Measurements from ENCODE around the gene STX5. TPM values are rescaled to one million over a fixed set of nuclear protein-coding genes. Genes with fewer than 3 reads are reported as not detected.
"Not testable (repeated sequence)": the region's sequence is repeated elsewhere in the genome, so short reads cannot be mapped to it uniquely, and the experiment has no call there.

Gene STX5
- total and polyA plus RNA-seq, 9 of the 15 experiments (the other 6 are each of a cell fraction or from before 2014, with no cell fraction given), result 2.8 to 28.6 (median 23.7) TPM

DNA sequence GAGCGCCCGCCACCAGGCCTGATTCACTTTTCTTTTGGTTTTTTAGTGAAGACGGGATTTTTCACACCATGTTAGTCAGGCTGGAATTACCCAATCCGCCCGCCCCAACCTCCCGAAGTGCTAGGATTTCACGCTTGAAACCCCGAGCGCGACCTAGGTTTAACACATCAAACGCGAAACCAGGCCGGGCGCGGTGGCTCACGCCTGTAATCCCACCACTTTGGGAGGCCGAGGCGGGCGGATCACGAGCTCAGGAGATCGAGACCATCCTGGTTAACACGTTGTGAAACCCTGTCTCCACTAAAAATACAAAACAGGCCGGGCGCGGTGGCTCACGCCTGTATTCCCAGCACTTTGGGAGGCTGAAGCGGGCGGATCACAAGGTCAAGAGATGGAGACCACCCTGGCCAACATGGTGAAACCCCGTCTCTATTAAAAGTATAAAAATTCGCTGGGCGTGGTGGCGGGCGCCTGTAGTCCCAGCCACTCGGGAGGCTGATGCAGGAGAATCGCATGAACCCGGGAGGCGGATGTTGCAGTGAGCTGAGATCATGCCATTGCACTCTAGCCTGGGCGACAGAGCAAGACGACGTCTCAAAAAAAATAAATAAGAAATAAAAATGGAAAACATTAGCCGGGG lies 9.0 kb upstream of the STX5 start (continued):
- TF ChIP-seq MGA (IDR thresholded peaks at IDR 0.05) (peak; percentile 48; the same call in 1 of the 2 replicates), ZBTB7A (IDR thresholded peaks at IDR 0.05; ENCODE audit: borderline replicate concordance, control insufficient read depth, low read depth, low read length) (peak; percentile 67; the same call in 1 of the 2 replicates), FOXA3 (CRISPR knock-in tag; conservative IDR thresholded peaks at IDR 0.05 in 1 of 2, IDR thresholded peaks at IDR 0.05 in 1 of 2) (0 out of 4 replicates have a peak, but pooled peaks of 1 of the 2 experiments have one; percentile 15), HMBOX1 (IDR thresholded peaks at IDR 0.05) (peak; percentile 85; the same call in 1 of the 2 replicates), ZNF274 (IDR thresholded peaks at IDR 0.05; ENCODE audit: borderline replicate concordance, low read depth, low read length) (0 out of 2 replicates have a peak, but pooled peaks have one; percentile 62), TRIM28 (IDR thresholded peaks at IDR 0.05) (peak; percentile 65; the same call in 1 of the 2 replicates), SAP30 (IDR thresholded peaks at IDR 0.05; ENCODE audit: borderline replicate concordance, insufficient read depth, low read depth, low read length, poor library complexity, severe bottlenecking) (peak; percentile 34), CHD2 (IDR thresholded peaks at IDR 0.05; ENCODE audit: low read depth, low read length) (peak; percentile 26; the same call in 1 of the 2 replicates)
- TF ChIP-seq, protein P1, sequence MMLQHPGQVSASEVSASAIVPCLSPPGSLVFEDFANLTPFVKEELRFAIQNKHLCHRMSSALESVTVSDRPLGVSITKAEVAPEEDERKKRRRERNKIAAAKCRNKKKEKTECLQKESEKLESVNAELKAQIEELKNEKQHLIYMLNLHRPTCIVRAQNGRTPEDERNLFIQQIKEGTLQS (IDR thresholded peaks at IDR 0.05), result not testable (repeated sequence)
- TF ChIP-seq, protein P1 (CRISPR knock-in tag; conservative IDR thresholded peaks at IDR 0.05), result peak; percentile 80
- TF ChIP-seq, protein P2, sequence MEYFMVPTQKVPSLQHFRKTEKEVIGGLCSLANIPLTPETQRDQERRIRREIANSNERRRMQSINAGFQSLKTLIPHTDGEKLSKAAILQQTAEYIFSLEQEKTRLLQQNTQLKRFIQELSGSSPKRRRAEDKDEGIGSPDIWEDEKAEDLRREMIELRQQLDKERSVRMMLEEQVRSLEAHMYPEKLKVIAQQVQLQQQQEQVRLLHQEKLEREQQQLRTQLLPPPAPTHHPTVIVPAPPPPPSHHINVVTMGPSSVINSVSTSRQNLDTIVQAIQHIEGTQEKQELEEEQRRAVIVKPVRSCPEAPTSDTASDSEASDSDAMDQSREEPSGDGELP (CRISPR knock-in tag; IDR thresholded peaks at IDR 0.05; ENCODE audit: borderline replicate concordance), result peak; percentile 84

Measured in K562 (cell line).